ENCODE data around the gene PLD5.
"Not testable (repeated sequence)": the region's sequence is repeated elsewhere in the genome, so short reads cannot be mapped to it uniquely, and the experiment has no call there.

Gene PLD5

DNA sequence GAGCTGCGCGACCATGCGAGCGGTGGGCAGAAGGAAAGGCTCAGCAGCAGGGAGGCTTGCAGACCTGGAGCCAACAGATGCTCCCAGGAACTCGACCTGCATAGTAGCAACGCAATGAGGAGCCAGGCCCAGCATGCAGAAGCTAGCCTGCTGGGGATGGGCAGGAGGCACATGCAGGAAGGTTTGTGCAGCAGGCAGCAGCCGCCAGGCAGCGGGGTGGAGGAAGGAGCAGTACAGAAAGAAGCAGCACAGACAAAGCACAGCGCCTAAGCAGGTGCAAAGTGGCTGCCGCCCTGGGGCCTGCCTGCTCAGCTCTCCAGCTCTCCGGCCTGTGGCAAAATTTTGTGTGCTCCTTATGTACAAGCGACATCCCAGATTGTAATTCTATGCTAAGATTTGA lies 312.1 kb downstream of the PLD5 start:
- no peaks in the 10 kb centered on the region; the same call in 1 of the 2 replicates for H3K36me3 ChIP-seq (ENCODE audit: control insufficient read depth, insufficient read depth, low read length)
- peaks cover 57% of the 10 kb centered on the region for H3K4me1 ChIP-seq (ENCODE audit: control insufficient read depth, insufficient read depth, low read length)
- peaks cover 25% of the 10 kb centered on the region for H3K9me3 ChIP-seq (ENCODE audit: control insufficient read depth, insufficient read depth, low read depth, low read length)
- peak overlapping the region; percentile 50 for H3K9ac ChIP-seq (ENCODE audit: low read length)
- 0 out of 2 replicates have a peak overlapping the region, but pooled peaks have one; percentile 3 for H3K4me3 ChIP-seq (ENCODE audit: low read depth, low read length)
- H3K27ac ChIP-seq (ENCODE audit: low read depth, low read length) = no peak overlapping the region
- peaks cover 5% of the 10 kb centered on the region; the same call in 1 of the 2 replicates for H3K27me3 ChIP-seq (ENCODE audit: control insufficient read depth, insufficient read depth, low read length)

DNA sequence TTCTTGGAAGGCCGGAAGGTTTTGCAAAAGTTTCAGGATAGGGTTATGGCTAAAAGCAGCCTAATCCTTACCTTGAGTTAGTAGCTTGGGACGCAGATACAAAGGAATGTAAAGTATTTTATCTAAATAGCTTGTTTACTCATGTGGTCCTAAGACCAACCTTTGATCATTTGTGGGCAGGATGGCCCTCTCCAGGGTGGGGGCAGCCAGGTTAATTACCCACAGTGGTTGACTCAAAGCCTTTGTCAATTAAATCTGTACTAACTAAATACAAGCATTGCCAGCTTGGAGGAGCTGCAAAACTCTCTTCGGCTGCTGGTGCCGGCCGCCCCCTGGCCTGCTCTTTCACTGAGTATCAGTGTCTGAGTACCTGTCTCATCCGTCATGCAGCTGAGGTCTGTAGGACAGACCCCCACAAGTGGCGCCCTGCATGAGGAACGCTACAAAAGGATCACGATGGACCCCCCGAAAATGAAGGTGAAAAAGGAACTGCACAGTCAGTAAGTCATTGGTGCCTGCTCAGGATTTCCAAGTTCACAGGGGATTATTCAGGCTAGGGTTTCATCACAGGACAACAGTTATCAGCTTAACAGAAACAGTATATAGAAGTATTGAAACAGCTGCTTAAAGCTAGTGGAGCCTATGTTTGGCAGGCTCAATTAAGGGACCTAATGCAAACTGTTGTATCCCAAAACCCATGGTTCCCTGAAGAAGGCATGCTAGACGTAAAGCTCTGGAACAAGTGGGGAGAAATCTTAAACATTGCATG lies 313.1 kb downstream of the PLD5 start:
- Histone ChIP-seq H3K4me3 (ENCODE audit: low read depth, low read length) (peak overlapping the region; percentile 13; the same call in 1 of the 2 replicates), H3K4me1 (ENCODE audit: control insufficient read depth, insufficient read depth, low read length) (peaks cover 57% of the 10 kb centered on the region), H3K9me3 (ENCODE audit: control insufficient read depth, insufficient read depth, low read depth, low read length) (peaks cover 17% of the 10 kb centered on the region), H3K27ac (ENCODE audit: low read depth, low read length) (peak overlapping the region; percentile 54; the same call in 1 of the 2 replicates), H3K9ac (ENCODE audit: low read length) (peak overlapping the region; percentile 59), H3K27me3 (ENCODE audit: control insufficient read depth, insufficient read depth, low read length) (no peaks in the 10 kb centered on the region; the same call in 1 of the 2 replicates), H3K36me3 (ENCODE audit: control insufficient read depth, insufficient read depth, low read length) (no peaks in the 10 kb centered on the region)

DNA sequence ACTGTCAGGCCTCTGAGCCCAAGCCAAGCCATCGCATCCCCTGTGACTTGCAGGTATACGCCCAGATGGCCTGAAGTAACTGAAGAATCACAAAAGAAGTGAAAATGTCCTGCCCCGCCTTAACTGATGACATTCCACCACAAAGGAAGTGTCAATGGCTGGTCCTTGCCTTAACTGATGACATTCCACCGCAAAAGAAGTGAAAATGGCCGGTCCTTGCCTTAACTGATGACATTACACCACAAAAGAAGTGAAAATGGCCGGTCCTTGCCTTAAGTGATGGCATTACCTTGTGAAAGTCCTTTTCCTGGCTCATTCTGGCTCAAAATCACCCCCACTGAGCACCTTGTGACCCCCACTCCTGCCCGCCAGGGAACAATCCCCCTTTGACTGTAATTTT lies 314.2 kb downstream of the PLD5 start:
- not testable (repeated sequence) for H3K4me3 ChIP-seq (ENCODE audit: low read depth, low read length); H3K9me3 ChIP-seq (ENCODE audit: control insufficient read depth, insufficient read depth, low read depth, low read length); H3K27me3 ChIP-seq (ENCODE audit: control insufficient read depth, insufficient read depth, low read length); H3K36me3 ChIP-seq (ENCODE audit: control insufficient read depth, insufficient read depth, low read length)
- H3K4me1 ChIP-seq (ENCODE audit: control insufficient read depth, insufficient read depth, low read length) = peaks cover 64% of the 10 kb centered on the region
- H3K27ac ChIP-seq (ENCODE audit: low read depth, low read length) = peak overlapping the region; percentile 59; the same call in 1 of the 2 replicates
- H3K9ac ChIP-seq (ENCODE audit: low read length) = peak overlapping the region; percentile 59

GRCh38 chr1:242209063-242209462 lies 315.4 kb downstream of the PLD5 start:
- no peaks in the 10 kb centered on the region for H3K36me3 ChIP-seq (ENCODE audit: control insufficient read depth, insufficient read depth, low read length)
- no peaks in the 10 kb centered on the region for H3K27me3 ChIP-seq (ENCODE audit: control insufficient read depth, insufficient read depth, low read length)
- no peak overlapping the region for H3K27ac ChIP-seq (ENCODE audit: low read depth, low read length)
- H3K4me3 ChIP-seq (ENCODE audit: low read depth, low read length) = no peak overlapping the region
- H3K4me1 ChIP-seq (ENCODE audit: control insufficient read depth, insufficient read depth, low read length) = peaks cover 64% of the 10 kb centered on the region
- peaks cover 4% of the 10 kb centered on the region for H3K9me3 ChIP-seq (ENCODE audit: control insufficient read depth, insufficient read depth, low read depth, low read length)
- no peak overlapping the region for H3K9ac ChIP-seq (ENCODE audit: low read length)

- Histone ChIP-seq H3K27ac (ENCODE audit: low read depth, low read length) (no peak overlapping the region), H3K36me3 (ENCODE audit: control insufficient read depth, insufficient read depth, low read length) (no peaks in the 10 kb centered on the region), H3K9ac (ENCODE audit: low read length) (no peak overlapping the region), H3K4me1 (ENCODE audit: control insufficient read depth, insufficient read depth, low read length) (peaks cover 58% of the 10 kb centered on the region), H3K9me3 (ENCODE audit: control insufficient read depth, insufficient read depth, low read depth, low read length) (no peaks in the 10 kb centered on the region), H3K27me3 (ENCODE audit: control insufficient read depth, insufficient read depth, low read length) (no peaks in the 10 kb centered on the region), H3K4me3 (ENCODE audit: low read depth, low read length) (no peak overlapping the region)
Observed at GRCh38 chr1:242208021-242208420, 316.5 kb downstream of the PLD5 start.

- H3K4me1 ChIP-seq (ENCODE audit: control insufficient read depth, insufficient read depth, low read length) = peaks cover 48% of the 10 kb centered on the region
- no peaks in the 10 kb centered on the region for H3K27me3 ChIP-seq (ENCODE audit: control insufficient read depth, insufficient read depth, low read length)
- H3K9me3 ChIP-seq (ENCODE audit: control insufficient read depth, insufficient read depth, low read depth, low read length) = no peaks in the 10 kb centered on the region
- H3K4me3 ChIP-seq (ENCODE audit: low read depth, low read length) = no peak overlapping the region
- H3K36me3 ChIP-seq (ENCODE audit: control insufficient read depth, insufficient read depth, low read length) = no peaks in the 10 kb centered on the region
- H3K27ac ChIP-seq (ENCODE audit: low read depth, low read length) = no peak overlapping the region
- no peak overlapping the region for H3K9ac ChIP-seq (ENCODE audit: low read length)
Observed at GRCh38 chr1:242206994-242207393, 317.5 kb downstream of the PLD5 start.

GRCh38 chr1:242205622-242206489 lies 318.6 kb downstream of the PLD5 start:
- H3K9ac ChIP-seq (ENCODE audit: low read length) = no peak overlapping the region
- H3K4me1 ChIP-seq (ENCODE audit: control insufficient read depth, insufficient read depth, low read length) = peaks cover 36% of the 10 kb centered on the region
- peaks cover 3% of the 10 kb centered on the region; the same call in 1 of the 2 replicates for H3K9me3 ChIP-seq (ENCODE audit: control insufficient read depth, insufficient read depth, low read depth, low read length)
- H3K27ac ChIP-seq (ENCODE audit: low read depth, low read length) = no peak overlapping the region
- no peaks in the 10 kb centered on the region for H3K27me3 ChIP-seq (ENCODE audit: control insufficient read depth, insufficient read depth, low read length)
- no peak overlapping the region for H3K4me3 ChIP-seq (ENCODE audit: low read depth, low read length)
- no peaks in the 10 kb centered on the region for H3K36me3 ChIP-seq (ENCODE audit: control insufficient read depth, insufficient read depth, low read length)

- Histone ChIP-seq H3K9ac (ENCODE audit: low read length) (no peak overlapping the region), H3K27ac (ENCODE audit: low read depth, low read length) (no peak overlapping the region), H3K36me3 (ENCODE audit: control insufficient read depth, insufficient read depth, low read length) (0 out of 2 replicates have a peak, but pooled peaks cover 6% of the 10 kb centered on the region), H3K4me1 (ENCODE audit: control insufficient read depth, insufficient read depth, low read length) (peaks cover 11% of the 10 kb centered on the region), H3K4me3 (ENCODE audit: low read depth, low read length) (no peak overlapping the region), H3K9me3 (ENCODE audit: control insufficient read depth, insufficient read depth, low read depth, low read length) (peaks cover 16% of the 10 kb centered on the region), H3K27me3 (ENCODE audit: control insufficient read depth, insufficient read depth, low read length) (no peaks in the 10 kb centered on the region)
Observed at GRCh38 chr1:242203262-242203661, 321.2 kb downstream of the PLD5 start.

DNA sequence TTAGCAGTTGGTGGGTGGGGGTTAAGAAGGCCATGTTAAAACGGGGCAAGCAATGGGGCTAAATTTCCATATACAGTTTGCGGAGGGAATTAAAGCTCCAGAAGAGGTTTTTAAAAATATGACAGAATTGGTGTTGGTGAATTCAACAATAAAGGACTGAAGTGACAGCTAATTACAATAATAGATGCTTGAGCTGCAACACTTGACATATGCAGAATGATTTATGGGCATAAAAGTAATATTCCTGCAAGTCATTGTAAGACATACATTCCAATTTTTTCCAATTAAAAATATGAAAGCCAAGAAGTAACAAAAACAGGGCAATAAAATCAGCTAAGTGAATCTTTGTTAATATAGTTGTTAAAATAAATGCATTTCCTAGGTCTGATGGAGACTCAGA lies 323.4 kb downstream of the PLD5 start:
- Histone ChIP-seq H3K27me3 (ENCODE audit: control insufficient read depth, insufficient read depth, low read length) (no peaks in the 10 kb centered on the region), H3K4me1 (ENCODE audit: control insufficient read depth, insufficient read depth, low read length) (peaks cover 7% of the 10 kb centered on the region; the same call in 1 of the 2 replicates)

GRCh38 chr1:242199776-242200458 lies 324.6 kb downstream of the PLD5 start:
- H3K27ac ChIP-seq (ENCODE audit: low read depth, low read length) = no peak overlapping the region
- 0 out of 2 replicates have a peak, but pooled peaks cover 6% of the 10 kb centered on the region for H3K36me3 ChIP-seq (ENCODE audit: control insufficient read depth, insufficient read depth, low read length)

More for the DNA sequence above, 323.4 kb downstream of the PLD5 start:
- H3K27ac ChIP-seq (ENCODE audit: low read depth, low read length) = no peak overlapping the region
- H3K4me3 ChIP-seq (ENCODE audit: low read depth, low read length) = no peak overlapping the region
- H3K36me3 ChIP-seq (ENCODE audit: control insufficient read depth, insufficient read depth, low read length) = 0 out of 2 replicates have a peak, but pooled peaks cover 6% of the 10 kb centered on the region
- no peak overlapping the region for H3K9ac ChIP-seq (ENCODE audit: low read length)
- peaks cover 16% of the 10 kb centered on the region for H3K9me3 ChIP-seq (ENCODE audit: control insufficient read depth, insufficient read depth, low read depth, low read length)

More at GRCh38 chr1:242199776-242200458, 324.6 kb downstream of the PLD5 start:
- Histone ChIP-seq H3K27me3 (ENCODE audit: control insufficient read depth, insufficient read depth, low read length) (no peaks in the 10 kb centered on the region), H3K9me3 (ENCODE audit: control insufficient read depth, insufficient read depth, low read depth, low read length) (peaks cover 16% of the 10 kb centered on the region), H3K4me1 (ENCODE audit: control insufficient read depth, insufficient read depth, low read length) (peaks cover 6% of the 10 kb centered on the region; the same call in 1 of the 2 replicates), H3K4me3 (ENCODE audit: low read depth, low read length) (no peak overlapping the region), H3K9ac (ENCODE audit: low read length) (no peak overlapping the region)

Data from HUES6 (cell line).